IPS-18a (cell line): ENCODE results near the gene LYVE1.
"Not testable (repeated sequence)": the region's sequence is repeated elsewhere in the genome, so short reads cannot be mapped to it uniquely, and the experiment has no call there.

Source experiments
- H3K27ac ChIP-seq: one replicate; pipeline ENCODE4 v1.5.1; 2013; ENCODE audit warnings: low read length
- H3K27me3 ChIP-seq: one replicate; pipeline ENCODE4 v1.6.1; 2013; ENCODE audit warnings: mild to moderate bottlenecking, low read length; ENCODE audit not compliant: control insufficient read depth, insufficient read depth
- H3K36me3 ChIP-seq: one replicate; pipeline ENCODE4 v1.6.1; 2013; ENCODE audit warnings: low read depth, low read length; ENCODE audit not compliant: control insufficient read depth
- H3K4me1 ChIP-seq: one replicate; pipeline ENCODE4 v1.6.1; 2013; ENCODE audit warnings: low read depth, low read length; ENCODE audit not compliant: control insufficient read depth
- H3K4me3 ChIP-seq: one replicate; pipeline ENCODE4 v1.5.1; 2013; ENCODE audit warnings: low read length
- H3K9ac ChIP-seq: one replicate; pipeline ENCODE4 v1.6.1; 2013; ENCODE audit warnings: mild to moderate bottlenecking, low read length, moderate library complexity
- H3K9me3 ChIP-seq: one replicate; pipeline ENCODE4 v1.6.1; 2013; ENCODE audit warnings: low read depth, low read length; ENCODE audit not compliant: control insufficient read depth

Gene LYVE1

DNA sequence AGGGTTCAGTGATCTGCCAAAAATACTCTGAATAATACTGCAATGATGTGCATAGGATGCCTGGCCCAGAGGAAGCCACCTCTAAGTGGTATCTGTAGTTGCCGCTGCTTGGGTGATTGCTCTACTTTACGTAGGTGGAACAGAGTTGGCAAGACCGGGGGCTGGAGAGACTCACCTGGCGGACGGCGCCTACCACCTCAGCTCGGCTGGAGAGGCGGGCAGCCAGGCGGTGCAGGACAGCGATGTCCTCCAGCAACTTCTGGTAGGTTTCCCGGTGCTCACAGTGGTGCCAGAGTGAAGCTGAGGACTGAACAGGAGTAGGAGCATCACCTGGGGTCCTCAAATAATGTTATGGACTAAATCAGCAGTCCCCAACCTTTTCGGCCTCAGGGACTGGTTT lies 34.5 kb upstream of the LYVE1 start:
- H3K4me1 ChIP-seq = peaks cover 12% of the 10 kb centered on the region

GRCh38 chr11:10602366-10602765 lies 33.9 kb upstream of the LYVE1 start:
- no peak overlapping the region for H3K9ac ChIP-seq
- H3K36me3 ChIP-seq = no peaks in the 10 kb centered on the region
- H3K27ac ChIP-seq = no peak overlapping the region
- H3K4me3 ChIP-seq = no peak overlapping the region
- no peaks in the 10 kb centered on the region for H3K9me3 ChIP-seq
- peaks cover 12% of the 10 kb centered on the region for H3K4me1 ChIP-seq
- H3K27me3 ChIP-seq = no peaks in the 10 kb centered on the region

More for the DNA sequence above, 34.5 kb upstream of the LYVE1 start:
- no peak overlapping the region for H3K27ac ChIP-seq
- H3K9ac ChIP-seq = no peak overlapping the region
- H3K27me3 ChIP-seq = no peaks in the 10 kb centered on the region
- no peaks in the 10 kb centered on the region for H3K9me3 ChIP-seq
- H3K36me3 ChIP-seq = no peaks in the 10 kb centered on the region
- no peak overlapping the region for H3K4me3 ChIP-seq

GRCh38 chr11:10601837-10602236 lies 33.4 kb upstream of the LYVE1 start:
- H3K4me3 ChIP-seq = no peak overlapping the region
- H3K4me1 ChIP-seq = peaks cover 12% of the 10 kb centered on the region
- no peak overlapping the region for H3K27ac ChIP-seq
- no peak overlapping the region for H3K9ac ChIP-seq
- H3K27me3 ChIP-seq = no peaks in the 10 kb centered on the region
- no peaks in the 10 kb centered on the region for H3K36me3 ChIP-seq
- H3K9me3 ChIP-seq = no peaks in the 10 kb centered on the region

DNA sequence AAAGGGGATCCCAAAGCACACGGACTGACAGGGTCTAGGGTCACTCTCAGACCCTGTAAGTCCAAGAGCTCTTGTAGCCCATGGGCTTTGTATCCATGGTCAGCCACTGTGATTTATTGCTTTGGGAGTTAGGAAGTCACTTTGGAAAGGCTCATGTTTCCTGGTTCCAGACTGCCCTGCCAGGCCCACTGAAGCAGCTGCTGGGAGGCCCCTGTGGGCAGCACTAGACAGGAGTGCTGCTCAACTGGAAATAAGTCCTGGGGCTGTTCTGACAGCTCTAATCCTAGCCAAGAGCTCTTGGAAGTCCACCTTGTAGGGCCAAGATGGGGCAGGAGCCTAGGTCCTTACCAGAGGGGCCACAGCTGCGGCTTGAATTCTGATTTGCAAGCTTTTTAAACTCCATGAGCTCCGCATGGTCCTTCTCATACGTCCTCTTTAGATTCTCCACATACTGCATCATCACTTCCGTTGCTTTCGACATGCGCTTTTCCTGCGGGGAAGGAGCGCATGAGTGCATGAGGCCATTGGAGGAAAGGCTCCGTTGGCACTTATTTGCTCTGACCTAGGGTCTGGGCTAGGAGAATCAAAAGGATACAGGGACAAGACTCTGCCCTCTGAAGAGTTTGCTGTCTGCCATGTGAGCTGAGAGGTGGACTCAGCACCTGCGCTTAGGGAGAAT lies 32.2 kb upstream of the LYVE1 start:
- Histone ChIP-seq H3K9ac (no peak overlapping the region), H3K4me1 (peaks cover 2% of the 10 kb centered on the region), H3K27ac (no peak overlapping the region), H3K4me3 (no peak overlapping the region), H3K9me3 (no peaks in the 10 kb centered on the region), H3K36me3 (no peaks in the 10 kb centered on the region), H3K27me3 (no peaks in the 10 kb centered on the region)

DNA sequence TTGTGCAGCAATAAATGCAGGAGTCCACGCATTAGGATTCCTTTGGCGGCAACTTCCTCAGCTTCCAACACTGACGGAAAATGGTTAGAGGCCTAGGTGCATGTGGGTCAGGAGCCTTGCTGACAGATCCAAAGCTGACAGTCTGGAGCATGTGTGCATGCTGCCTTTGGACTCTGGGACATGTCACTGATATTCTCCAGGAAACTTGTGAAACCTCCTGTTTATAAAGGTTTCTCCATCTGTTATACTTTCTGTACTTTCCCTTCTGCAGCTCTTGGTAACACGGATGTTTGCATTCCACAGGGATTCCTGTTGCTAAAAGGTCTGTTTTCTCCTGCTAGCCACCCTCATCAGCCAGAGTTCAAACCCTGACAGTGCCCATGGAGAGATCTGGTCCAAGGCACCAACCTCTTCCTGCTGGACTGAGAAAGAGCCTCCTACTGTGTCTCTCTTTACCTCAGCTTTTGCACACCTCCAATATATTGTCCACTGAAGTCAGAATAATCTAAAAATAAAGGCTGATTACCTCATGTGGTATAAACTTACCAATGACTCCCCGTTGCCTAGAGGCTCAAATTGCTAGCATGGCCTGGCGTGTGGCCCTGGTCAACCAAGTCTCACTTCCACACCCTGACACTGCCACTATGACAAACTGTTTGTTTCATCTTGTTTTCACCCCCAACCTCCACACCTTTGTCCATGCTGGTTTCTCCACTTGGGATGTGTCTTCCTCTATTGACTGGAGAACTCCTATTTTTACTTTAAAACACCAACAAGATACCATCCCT lies 31.1 kb upstream of the LYVE1 start:
- no peak overlapping the region for H3K27ac ChIP-seq
- no peak overlapping the region for H3K9ac ChIP-seq
- H3K4me1 ChIP-seq = no peaks in the 10 kb centered on the region
- H3K27me3 ChIP-seq = no peaks in the 10 kb centered on the region
- H3K36me3 ChIP-seq = no peaks in the 10 kb centered on the region
- no peak overlapping the region for H3K4me3 ChIP-seq
- no peaks in the 10 kb centered on the region for H3K9me3 ChIP-seq

GRCh38 chr11:10598816-10599215 lies 30.4 kb upstream of the LYVE1 start:
- Histone ChIP-seq H3K27me3 (no peaks in the 10 kb centered on the region), H3K9me3 (no peaks in the 10 kb centered on the region), H3K9ac (no peak overlapping the region), H3K4me3 (no peak overlapping the region), H3K4me1 (no peaks in the 10 kb centered on the region), H3K36me3 (no peaks in the 10 kb centered on the region), H3K27ac (no peak overlapping the region)

DNA sequence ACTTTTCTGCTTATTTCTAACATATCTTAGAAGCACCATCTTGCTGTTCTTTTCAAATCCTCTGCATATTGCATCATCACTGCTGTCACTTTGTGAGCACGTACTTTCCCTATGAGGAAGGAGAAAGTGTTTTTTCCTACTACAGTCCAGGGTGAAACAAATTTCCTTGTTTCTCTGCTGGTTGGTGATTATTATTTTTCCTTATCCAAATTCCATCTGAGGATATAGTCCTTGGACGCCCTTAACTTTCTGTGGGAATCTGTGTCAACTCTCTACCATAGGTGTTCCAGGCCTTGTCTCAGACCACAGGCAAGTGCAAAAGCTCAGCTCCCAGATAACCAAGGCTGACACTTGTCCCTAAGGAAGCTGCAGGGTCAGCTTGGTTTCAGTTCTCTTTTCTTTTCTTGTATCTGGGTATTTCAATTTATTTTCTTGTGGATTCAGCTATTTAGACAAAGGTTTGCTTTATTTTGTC lies 29.4 kb upstream of the LYVE1 start:
- no peaks in the 10 kb centered on the region for H3K27me3 ChIP-seq
- no peaks in the 10 kb centered on the region for H3K36me3 ChIP-seq
- H3K9ac ChIP-seq = no peak overlapping the region
- no peak overlapping the region for H3K4me3 ChIP-seq
- H3K4me1 ChIP-seq = no peaks in the 10 kb centered on the region
- no peaks in the 10 kb centered on the region for H3K9me3 ChIP-seq
- no peak overlapping the region for H3K27ac ChIP-seq

DNA sequence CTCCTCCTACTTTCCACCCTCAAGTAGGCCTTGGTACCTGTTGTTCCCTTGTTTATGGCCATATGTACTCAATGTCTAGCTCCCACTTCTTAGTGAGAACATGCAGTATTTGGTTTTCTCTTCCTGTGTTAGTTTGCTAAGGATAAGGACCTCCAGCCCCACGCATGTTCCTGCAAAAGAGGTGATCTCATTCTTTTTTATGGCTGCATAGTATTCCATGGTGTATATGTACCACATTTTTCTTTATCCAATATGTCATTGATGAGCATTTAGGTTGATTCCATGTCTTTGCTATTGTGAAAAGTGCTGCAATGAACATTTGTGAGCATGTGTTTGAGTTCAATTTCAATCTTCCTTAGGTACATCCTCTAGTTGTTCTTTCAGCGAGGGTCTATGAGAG lies 27.4 kb upstream of the LYVE1 start:
- H3K27me3 ChIP-seq, H3K4me1 ChIP-seq, H3K9me3 ChIP-seq, H3K4me3 ChIP-seq, H3K36me3 ChIP-seq, H3K27ac ChIP-seq, H3K9ac ChIP-seq: not testable (repeated sequence)

DNA sequence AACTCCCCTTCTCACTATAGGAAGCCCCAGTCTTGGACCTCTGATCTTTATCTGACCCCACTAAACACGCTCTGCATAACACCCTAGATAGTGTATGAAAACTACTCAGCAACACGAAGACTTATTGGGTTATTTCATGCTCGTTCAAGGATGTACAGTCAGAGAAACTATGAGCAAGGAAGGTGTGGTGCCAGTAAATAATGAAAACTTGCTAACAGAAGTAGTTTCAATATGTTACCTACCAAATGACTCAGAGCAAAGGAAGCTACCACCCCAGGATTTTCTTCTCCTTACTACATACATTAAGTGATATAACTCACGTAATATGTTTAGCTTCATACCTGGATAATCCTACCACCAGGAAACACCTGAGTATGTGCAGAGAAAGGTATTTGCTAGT lies 25.9 kb upstream of the LYVE1 start:
- H3K4me1 ChIP-seq = no peaks in the 10 kb centered on the region
- no peak overlapping the region for H3K4me3 ChIP-seq
- H3K27me3 ChIP-seq = no peaks in the 10 kb centered on the region
- no peaks in the 10 kb centered on the region for H3K9me3 ChIP-seq
- H3K9ac ChIP-seq = no peak overlapping the region
- no peak overlapping the region for H3K27ac ChIP-seq
- no peaks in the 10 kb centered on the region for H3K36me3 ChIP-seq

DNA sequence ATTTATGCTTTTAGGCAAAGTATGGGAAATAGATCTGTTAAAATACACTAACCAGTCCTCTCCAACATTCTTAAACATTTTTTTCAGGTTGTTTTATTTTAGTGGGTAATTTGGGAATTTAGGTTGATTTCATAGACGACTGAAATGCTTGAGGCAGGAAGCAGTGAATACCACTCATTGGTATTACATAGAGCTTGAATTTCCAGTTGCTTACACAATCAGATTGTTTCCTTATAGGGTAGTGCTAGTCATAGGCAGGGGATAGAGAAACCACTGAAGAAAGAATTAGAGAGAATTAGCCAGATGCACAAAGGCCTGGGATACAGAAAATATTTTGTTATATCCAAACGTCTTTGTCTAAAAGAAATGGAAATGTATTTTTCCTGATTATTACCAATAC lies 23.9 kb upstream of the LYVE1 start:
- no peaks in the 10 kb centered on the region for H3K36me3 ChIP-seq
- no peak overlapping the region for H3K4me3 ChIP-seq
- H3K27me3 ChIP-seq = no peaks in the 10 kb centered on the region
- no peak overlapping the region for H3K27ac ChIP-seq
- no peaks in the 10 kb centered on the region for H3K9me3 ChIP-seq
- H3K9ac ChIP-seq = no peak overlapping the region
- H3K4me1 ChIP-seq = no peaks in the 10 kb centered on the region

DNA sequence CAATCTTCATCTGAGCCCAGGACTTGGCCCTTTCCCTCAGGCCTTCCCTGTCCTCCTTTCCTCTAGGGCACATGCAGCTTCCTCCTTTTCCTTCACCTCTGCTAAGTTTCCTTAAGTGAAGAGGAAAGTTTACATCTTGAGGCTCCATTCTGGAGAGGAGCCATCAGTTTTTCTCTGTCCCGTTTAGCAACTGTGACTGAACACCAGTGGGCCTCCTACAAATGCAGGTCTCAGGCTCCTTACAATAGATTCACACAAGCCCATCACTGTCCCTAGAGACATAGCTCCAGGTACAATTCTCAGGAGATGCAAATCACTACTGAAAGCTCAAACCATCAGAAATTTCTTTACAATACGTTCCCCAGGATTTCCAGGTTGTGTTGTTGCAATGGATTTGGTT lies 23.3 kb upstream of the LYVE1 start:
- Histone ChIP-seq H3K36me3 (no peaks in the 10 kb centered on the region), H3K9me3 (no peaks in the 10 kb centered on the region), H3K4me3 (no peak overlapping the region), H3K27ac (no peak overlapping the region), H3K27me3 (no peaks in the 10 kb centered on the region), H3K4me1 (no peaks in the 10 kb centered on the region), H3K9ac (no peak overlapping the region)
